HG03135 (cell line): ENCODE results near the gene PDXDC1.
A peak's percentile ranks its signal among the peaks of the same experiment; 100 is the strongest.
"Not testable (repeated sequence)": the region's sequence is repeated elsewhere in the genome, so short reads cannot be mapped to it uniquely, and the experiment has no call there.

Experiments
- ATAC-seq: cut with Tn5 transposase; IDR thresholded peaks from one replicate; pipeline ENCODE4 v1.9.1; 2021; ENCODE audit warnings: mild to moderate bottlenecking, moderate library complexity; ENCODE audit not compliant: unreplicated experiment

Gene PDXDC1

DNA sequence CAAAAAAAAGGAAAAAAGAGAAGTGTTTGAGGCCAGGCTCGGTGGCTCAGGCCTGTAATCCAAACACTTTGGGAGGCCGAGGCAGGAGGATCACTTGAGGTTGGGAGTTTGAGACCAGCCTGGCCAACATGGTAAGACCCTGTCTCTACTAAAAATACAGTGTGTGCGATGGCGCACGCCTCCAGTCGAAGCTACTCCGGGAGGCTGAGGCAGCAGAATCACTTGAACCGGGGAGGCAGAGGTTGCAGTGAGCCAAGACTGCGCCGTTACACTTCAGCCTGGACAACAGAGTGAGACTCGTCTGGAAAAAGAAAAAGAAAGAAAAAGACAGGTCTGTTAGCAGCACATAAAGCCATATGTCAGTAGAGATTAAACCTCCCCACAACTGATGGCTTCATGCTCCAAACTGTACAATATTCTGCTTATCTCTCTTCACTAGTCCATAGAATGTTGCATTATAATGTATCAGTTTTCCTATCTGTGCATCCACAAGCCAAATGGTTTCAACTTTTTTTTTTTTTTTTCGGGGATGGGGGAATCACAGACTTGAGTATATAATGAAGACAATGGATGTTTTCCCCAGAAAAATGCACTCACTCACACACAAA is 3.1 kb upstream of the PDXDC1 start:
- ATAC-seq = not testable (repeated sequence)

DNA sequence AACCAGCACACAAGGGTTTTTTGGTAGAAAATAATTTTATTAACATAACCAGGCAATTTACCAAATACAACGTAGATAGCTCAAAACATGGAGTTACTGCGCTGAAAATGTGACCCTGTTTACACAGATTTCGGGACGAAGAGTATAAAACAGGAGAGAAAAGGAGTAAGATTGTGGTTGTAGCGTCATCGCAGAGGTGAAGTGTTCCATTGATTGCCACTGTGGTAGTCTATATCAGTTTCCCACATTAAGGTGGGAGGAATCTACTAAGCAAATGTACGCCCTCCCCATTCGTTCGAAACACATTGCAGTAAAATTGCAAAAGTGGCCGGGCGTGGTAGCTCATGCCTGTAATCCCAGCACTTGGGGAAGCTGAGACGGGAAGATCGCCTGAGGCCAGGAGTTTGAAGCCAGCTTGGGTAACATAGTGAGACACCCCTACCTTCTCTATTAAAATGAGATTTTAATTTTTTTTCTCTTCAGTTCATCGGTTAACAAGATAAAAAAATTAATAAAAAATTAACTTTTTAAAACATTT is 972 bp upstream of the PDXDC1 start:
- not testable (repeated sequence) for ATAC-seq

DNA sequence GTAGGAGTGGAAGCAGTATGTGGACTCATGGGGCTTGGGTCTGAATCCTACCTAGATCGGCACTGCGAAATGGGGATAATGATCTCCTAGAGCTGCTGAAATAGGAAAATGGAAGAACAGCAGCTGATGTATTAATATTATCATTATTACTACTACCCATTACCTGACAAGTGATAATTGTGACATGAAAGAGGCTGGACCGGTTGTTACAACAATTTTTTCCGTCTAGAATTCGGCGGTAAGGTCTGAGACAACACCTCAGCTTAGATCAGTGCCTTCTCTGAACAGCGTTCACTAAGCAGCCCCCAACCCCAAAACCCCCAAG is 533 bp upstream of the PDXDC1 start:
- not testable (repeated sequence) for ATAC-seq

DNA sequence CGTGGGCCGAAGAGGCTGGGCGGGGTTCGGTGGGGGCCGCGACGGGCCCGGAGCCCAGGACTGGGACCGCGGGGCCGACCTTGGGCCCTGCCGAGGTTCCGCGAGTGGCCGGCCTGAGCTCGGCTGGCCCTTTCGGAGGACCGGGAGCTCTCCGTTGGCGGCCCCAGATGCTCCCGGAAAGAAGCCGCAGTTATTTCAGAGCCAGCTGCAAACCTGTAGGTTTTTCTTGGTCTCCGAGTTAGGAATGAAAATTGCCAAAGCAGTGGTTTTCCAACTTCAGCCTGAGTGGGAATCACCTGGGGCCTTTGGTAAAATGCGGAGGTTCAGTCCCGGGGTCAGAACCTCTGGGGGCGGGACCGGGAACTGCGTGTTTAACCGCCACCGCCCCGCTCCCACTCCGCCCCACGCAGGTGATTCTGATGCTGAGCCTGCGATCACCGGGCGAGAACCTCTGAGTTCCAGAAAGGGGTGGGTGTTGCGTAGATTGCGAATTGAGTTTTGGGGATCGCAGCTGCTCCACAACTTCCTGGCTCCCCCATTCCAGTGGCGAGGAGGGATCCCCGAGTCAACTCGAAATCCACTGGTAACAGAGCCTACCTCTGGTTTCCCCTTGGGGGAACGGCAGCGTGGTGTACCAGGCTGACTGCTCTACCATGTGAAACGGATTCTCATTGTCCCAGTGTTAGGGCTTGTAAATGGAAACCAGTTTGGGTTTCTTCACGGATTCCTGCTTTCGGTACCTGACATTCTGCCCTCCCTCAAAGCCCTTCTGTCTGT is 780 bp downstream of the PDXDC1 start:
- ATAC-seq = peak; percentile 16

DNA sequence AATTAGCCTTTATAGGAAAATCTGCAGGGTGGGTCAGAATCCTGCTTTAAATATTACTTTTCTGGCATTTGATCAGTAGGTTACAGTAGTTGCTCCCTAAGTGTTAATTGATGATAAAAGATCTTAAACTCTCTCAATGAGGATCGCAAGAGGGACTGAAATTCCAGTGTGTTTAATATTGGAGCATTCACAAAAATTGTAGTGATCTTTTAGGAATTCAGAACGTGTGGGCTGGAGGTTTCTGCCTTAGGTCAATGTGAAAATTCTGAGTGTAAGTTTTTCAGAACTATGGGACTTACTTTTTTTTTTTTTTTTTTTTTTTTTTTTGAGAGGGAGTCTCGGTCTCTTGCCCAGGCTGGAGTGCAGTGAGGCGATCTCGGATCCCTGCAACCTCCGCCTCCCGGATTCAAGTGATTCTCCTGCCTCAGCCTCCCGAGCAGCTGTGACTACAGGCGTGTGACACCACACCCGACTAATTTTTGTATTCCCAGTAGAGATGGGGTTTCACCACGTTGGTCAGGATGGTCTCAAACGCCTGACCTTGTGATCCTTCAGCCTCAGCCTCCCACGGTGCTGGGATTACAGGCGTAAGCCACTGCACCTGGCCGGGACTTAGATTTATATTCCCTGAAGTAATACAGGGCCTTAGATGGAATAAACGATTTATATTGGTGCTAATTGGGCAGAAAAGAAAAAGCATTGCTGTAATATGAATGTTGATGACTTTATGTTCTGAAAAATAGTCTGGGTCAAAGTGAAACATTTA is 2.3 kb downstream of the PDXDC1 start:
- ATAC-seq = not testable (repeated sequence)

DNA sequence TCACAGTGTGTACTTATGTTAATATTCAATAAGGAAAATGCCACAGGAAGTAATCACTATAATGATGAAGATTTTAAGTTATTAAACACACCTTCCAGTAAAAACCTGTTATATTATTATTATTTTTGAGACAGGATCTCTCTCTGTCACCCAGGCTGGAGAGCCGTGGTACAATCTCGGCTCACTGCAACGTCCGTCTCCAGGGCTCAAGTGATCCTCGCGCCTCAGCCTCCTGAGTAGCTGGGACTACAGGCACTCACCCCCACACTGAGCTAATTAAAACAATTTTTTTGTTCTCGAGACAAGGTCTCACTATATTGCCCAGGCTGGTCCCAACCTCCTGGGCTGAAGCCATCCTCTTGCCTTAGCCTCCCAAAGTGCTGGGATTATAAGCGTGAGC is 3.5 kb downstream of the PDXDC1 start:
- ATAC-seq = not testable (repeated sequence)

DNA sequence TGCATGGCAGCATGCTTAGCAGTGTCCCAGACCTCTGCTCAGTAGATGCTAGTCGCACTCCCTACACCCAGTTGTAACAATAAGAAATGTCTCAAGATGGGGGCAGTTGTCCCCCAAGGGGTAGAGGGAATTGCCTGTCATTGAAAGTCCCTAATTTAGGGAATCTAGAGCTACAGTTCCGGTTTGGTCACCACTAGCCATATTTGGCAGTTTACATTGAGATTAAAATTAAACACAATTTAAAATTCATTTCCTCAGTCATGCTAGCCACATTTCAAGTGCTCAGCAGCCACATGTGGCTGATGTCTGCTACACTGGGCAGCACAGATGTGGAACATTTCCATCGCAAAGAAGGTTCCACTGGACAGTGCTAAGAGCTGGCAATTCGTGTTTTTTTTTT is 4.1 kb downstream of the PDXDC1 start:
- not testable (repeated sequence) for ATAC-seq

DNA sequence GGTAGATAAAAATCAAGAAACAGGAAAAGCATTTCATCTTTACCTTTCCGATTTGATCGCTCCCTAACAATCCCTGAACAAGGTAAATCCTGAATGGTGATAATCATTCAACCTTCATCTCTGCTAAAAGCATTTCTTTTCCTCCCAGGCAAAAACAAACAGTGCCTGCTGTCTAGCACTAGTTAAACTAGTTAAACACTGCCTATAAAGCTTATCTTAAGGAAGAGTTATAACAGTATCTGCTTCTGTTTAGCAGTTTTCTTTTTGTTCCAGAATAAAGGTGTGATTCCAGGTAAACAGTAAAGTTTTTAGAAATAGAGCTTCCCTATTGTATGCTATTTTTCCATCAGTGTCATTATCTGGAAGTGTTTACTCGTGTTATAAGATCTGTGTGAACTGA is 6.4 kb downstream of the PDXDC1 start:
- ATAC-seq = not testable (repeated sequence)

DNA sequence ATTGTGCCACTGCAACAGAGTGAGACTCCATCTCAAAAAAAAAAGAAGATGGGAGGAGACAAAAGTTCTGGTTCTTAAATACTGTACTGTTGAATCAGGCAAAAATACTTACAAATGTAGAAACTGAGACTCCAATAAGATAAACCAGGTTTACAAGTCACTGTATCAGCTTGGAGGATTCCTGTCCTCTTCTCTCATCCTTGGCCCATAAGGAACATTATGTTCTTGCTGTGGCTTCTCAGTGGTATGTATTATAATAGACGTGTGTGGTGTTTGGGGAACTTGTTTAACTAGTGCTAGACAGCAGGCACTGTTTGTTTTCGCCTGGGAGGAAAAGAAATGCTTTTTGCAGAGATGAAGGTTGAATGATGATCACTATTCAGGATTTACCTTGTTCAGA is 7.7 kb downstream of the PDXDC1 start:
- ATAC-seq = not testable (repeated sequence)

DNA sequence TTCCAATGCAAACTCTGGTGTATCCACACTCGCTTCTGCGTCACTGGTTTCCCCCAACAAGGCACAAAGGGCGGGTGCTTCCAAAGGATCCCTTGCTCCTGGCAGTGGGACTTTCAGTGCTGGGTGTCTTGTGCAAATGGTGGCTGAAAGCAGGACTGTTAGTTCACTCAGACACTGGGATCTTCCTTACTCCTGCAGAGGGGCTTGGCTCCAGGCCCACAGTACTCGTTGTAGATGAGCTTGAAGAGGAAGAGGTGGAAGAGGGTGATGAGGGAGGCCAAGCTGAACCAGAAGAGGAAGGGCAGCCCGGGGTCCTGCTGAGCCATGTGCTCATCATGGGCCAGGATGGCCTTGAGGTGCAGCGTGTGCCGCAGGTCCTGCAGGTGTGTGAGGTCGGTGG is 13.3 kb downstream of the PDXDC1 start:
- ATAC-seq = not testable (repeated sequence)

DNA sequence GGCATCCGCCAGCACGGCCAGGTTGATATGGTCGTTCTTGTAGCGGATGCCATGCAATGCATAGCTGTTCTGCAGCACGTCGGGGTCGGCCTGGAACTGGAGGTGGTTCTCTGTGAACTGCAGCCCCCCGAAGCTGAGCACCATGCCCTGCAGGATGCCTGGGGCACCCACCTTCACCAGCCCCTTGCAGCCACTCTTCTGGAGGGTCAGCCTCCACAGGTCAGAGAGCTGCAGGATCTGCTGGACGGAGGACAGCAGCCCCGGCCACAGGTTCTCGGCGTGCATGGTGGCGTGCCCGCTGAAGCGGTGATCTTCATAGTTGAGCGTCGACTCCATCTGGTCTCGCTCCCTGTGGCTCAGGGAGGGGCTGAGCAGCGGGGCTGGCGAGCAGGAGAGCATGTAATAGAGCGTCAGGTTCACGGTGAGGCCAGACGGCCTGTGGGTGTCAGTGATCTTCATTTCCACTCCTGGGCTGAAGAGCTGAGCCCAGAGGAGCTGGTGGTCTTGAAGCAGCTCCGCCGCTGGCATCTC is 13.9 kb downstream of the PDXDC1 start:
- ATAC-seq = not testable (repeated sequence)

DNA sequence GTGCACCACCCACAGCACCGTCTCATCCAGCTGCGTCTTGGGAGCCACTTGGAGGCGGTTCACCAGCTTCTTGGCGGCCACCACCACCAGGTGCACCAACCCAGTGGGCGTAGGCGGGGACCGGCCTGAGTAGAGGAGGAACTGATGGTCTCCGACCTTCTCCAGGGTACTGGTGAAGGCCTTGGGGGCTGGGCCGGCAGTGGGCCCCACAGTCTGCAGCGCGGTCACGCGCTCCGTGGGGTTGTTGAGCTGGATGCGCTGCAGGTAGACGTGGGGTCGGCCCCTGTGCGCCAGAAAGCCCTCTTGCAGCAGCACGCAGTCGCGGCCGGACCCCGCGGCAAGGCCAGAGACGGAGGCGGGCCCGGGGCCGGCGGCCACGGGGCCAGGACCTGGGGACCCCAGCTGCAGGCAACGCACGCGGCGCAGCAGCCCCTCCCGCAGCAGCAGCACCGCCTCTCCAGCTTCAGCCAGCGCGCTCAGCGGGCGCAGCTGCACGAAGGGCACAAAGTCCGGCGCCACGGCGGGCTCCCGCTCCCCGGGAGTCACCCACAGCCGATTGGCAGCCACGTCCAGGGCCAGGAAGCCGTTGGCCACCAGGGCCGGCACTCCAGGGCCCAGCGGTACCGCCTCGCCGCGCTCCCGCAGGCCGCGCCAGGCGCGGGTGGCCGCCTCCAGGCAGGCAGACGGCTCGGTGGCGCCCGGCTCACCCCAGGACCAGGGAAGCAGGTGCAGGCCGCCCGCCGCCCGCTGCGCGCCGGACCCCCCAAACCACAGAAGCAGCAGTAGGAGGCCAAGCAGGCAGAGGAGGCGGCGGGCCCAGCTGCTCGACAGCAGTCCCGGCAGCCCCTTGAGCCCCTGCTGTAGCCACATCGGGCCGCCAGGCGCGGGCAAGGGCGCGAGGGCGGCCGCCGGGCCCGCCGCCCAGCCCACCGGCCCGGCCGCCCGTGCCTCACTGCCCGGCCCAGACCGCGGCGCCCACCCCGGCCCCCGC is 14.8 kb downstream of the PDXDC1 start:
- not testable (repeated sequence) for ATAC-seq

DNA sequence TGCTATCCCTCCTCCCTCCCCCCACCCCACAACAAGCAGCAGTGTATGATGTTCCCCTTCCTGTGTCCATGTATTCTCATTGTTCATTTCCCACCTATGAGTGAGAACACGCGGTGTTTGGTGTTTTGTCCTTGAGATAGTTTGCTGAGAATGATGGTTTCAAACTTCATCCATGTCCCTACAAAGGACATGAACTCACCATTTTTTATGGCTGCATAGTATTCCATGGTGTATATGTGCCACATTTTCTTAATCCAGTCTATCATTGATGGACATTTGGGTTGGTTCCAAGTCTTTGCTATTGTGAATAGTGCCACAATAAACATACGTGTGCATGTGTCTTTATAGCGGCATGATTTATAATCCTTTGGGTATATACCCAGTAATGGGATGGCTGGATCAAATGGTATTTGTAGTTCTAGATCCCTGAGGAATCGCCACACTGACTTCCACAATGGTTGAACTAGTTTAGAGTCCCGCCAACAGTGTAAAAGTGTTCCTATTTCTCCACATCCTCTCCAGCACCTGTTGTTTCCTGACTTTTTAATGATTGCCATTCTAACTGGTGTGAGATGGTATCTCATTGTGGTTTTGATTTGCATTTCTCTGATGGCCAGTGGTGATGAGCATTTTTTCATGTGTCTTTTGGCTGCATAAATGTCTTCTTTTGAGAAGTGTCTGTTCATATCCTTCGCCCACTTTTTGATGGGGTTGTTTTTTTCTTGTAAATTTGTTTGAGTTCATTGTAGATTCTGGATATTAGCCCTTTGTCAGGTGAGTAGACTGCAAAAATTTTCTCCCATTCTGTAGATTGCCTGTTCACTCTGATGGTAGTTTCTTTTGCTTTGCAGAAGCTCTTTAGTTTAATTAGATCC is 18.7 kb downstream of the PDXDC1 start:
- not testable (repeated sequence) for ATAC-seq

DNA sequence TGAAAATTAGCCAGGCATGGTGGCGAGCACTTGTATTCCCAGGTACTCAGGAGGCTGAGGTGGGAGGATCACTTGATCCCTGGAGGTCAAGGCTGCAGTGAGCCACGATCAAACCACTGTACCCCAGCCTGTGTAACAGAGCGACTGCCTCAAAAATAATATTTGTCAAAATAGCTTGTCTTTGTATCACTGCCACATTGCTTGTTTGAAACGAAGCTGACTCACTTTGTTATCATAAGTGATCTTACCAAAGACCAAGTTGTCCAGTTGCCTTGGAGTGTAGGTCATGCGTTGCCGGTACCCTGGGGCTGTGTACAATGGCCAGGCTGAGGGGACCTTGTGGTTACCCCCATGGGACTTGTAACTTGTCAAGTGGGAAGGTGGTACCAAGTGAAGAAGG is 21.9 kb downstream of the PDXDC1 start:
- ATAC-seq = not testable (repeated sequence)

DNA sequence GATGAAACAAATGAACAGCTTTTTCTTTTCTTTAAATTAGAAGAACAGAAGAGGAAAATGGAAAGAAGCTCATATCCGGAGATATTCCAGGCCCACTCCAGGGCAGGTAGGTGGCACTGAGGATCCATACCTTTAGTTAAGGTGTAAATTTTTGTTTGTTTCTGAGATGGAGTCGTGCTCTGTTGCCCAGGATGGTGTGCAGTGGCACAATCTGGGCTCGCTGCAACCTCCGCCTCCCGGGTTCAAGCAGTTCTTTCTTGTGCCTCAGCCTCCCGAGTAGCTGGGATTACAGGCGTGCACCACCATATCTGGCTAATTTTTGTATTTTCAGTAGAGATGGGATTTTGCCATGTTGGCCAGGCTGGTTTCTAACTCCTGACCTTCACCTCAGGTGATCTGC is 23.5 kb downstream of the PDXDC1 start:
- ATAC-seq = not testable (repeated sequence)

DNA sequence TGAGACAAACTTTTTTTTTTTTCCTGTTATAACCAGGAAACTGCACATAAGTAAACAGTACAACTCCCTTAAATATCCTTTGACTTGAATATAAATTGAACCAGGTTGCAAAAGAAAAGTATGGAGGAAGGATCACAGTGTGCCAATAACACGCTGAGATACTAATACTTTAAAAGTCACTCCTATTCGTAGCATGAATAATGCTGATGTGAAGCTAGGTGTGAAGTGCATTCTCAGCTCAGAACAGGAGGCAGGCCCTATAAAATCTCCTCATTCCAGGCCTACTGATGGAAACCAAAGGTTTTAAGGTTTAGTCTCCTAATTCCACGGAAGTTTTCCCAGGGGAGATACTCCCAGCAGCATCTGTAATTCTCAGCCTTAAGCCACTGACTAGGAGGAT is 25.0 kb downstream of the PDXDC1 start:
- ATAC-seq = not testable (repeated sequence)

DNA sequence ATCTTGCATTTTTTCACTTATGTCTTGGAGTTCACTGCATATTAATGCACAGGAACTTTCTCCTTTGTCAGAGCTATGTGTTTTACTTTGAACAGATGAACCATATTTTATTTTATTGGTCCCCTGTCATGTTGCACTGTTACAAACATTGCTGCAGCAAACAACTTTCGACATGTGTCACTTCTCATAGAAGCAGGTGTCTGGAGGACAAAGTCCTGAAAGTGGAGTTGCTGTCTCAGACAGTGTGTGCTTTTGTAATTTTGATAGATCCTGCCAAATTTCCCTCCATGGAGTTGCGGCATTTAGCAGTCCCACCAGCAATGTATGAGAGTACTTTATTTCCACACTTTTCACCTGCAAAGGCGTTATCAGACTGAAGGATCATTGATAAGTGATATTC is 27.6 kb downstream of the PDXDC1 start:
- not testable (repeated sequence) for ATAC-seq

DNA sequence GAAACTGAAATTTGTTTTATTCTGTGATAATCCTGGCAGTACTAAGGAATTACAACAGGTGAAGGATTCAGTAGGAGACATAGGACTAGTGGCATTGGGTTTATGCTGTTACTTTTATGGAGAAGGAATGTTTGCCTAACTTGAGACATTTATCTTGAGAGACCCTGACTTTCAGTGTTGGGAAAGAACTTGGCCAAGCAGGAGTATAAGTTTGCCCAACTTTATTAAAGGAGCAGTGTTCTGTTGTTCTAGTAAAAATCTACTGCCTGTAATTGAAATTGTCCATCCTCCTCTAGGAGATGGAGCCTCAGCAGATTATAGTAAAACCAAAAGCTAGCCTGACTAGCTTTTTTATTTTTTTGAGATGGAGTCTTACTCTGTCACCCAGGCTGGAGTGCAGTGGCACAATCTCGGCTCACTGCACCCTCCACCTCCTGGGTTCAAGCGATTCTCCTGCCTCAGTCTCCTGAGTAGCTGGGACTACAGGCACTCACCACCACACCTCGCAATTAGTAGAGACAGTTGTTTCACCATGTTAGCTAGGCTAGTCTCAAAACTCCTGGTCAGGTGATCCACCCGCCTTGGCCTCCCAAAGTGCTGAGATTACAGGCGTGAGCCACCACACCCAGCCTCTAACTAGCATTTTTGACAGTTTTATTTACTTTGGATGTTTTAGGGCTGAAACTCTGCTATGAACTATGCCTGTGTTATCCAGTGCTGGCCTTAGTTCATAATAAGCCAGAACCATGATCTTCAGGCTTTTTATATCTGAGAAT is 30.7 kb downstream of the PDXDC1 start:
- ATAC-seq = not testable (repeated sequence)
